Rectal smooth muscle tissue (tissue), 1 donor: ENCODE results near the gene NPEPL1.
"Not testable (repeated sequence)": the region's sequence is repeated elsewhere in the genome, so short reads cannot be mapped to it uniquely, and the experiment has no call there.

Source experiments
- H3K27ac ChIP-seq: one replicate; pipeline ENCODE4 v1.7.0; 2013; ENCODE audit warnings: low read depth, low read length, inconsistent platforms
- H3K27me3 ChIP-seq: one replicate; pipeline ENCODE4 v1.7.0; 2013; ENCODE audit warnings: low read length; ENCODE audit not compliant: control insufficient read depth, insufficient read depth
- H3K36me3 ChIP-seq: one replicate; pipeline ENCODE4 v1.7.0; 2013; ENCODE audit warnings: low read length; ENCODE audit not compliant: control insufficient read depth, insufficient read depth
- H3K4me1 ChIP-seq: one replicate; pipeline ENCODE4 v1.7.0; 2013; ENCODE audit warnings: low read length; ENCODE audit not compliant: control insufficient read depth, insufficient read depth
- H3K4me3 ChIP-seq: one replicate; pipeline ENCODE4 v1.7.0; 2013; ENCODE audit warnings: low read length
- H3K9ac ChIP-seq: one replicate; pipeline ENCODE4 v1.7.0; 2013; ENCODE audit warnings: low read length

NPEPL1 gene

DNA sequence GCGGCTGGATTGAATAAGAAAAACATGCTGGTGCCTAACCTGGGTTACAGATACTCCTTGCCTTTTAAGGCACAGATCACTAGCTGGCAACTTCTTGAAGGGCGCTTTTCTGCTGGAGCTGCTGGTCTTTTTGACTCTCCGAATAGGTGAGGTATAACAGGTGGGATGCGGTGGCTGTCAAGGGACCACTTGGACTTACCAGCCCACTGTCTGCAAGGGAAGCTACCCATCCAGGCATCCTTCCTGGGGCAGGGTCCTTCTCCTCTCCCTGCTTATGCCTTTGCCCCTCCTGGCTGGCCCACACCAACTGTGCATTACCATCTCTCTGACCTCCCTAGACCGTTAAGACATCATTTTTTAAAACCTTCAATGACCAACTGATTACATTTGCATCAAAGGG is 57.4 kb downstream of the NPEPL1 start:
- Histone ChIP-seq H3K9ac (no peak overlapping the region), H3K27ac (no peak overlapping the region), H3K36me3 (no peaks in the 10 kb centered on the region), H3K4me3 (no peak overlapping the region), H3K27me3 (peaks cover 2% of the 10 kb centered on the region), H3K4me1 (no peaks in the 10 kb centered on the region)

DNA sequence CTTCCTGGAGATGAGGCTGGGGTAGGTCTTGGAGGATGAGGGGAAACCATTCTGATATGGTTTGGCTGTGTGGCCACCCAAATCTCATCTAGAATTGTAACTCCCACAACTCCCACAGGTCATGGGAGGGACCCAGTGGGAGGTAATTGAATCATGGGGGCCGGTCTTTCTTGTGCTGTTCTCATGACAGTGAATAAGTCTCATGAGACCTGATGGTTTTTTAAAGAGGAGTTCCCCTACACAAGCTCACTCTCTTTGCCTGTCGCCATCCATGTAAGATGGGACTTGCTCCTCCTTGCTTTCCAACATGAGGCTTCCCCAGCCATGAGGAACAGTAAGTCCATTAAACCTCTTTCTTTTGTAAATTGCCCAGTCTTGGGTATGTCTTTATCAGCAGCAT is 58.1 kb downstream of the NPEPL1 start:
- not testable (repeated sequence) for H3K27ac ChIP-seq, H3K27me3 ChIP-seq, H3K36me3 ChIP-seq, H3K4me1 ChIP-seq, H3K4me3 ChIP-seq, H3K9ac ChIP-seq

DNA sequence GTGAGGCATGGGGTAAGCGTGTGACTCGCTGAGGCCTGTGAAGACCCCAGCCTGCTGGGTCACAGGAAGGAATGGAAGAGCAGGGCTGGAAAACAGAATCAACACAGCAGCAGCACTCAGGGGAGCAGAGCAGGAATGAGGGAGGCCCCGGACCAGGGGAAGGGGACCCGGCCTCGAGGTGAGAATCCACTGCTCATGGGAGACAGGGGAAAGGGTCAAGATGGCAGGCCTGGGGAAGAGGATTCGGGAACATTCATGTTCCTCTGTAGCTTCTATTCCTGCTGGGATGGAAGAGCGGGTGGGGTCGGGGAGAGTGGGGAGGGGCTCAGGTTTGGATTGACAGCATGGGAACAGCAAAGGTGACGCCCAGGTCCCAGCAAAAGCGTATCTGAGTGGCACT is 59.4 kb downstream of the NPEPL1 start:
- Histone ChIP-seq H3K27ac (no peak overlapping the region), H3K27me3 (peaks cover 2% of the 10 kb centered on the region), H3K36me3 (no peaks in the 10 kb centered on the region), H3K4me1 (no peaks in the 10 kb centered on the region), H3K9ac (no peak overlapping the region), H3K4me3 (no peak overlapping the region)

DNA sequence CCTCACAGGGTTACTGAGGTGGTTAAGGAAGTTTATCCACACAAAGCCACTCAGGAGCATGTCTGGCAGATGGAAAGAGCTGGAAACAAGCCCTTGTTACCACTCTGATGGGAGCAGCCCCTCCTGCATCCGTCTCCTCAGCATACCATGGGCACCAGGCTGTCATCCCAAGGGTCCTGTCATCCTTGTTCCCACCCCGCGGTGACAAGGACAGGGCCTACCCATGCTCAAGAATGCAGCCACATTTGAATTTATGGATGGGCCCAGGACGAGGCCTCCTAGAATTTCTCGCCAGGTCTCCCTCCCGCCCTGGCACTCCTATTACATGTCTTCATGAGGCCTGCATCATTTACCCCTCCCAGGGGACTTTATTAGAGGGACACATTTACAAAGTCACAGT is 60.0 kb downstream of the NPEPL1 start:
- H3K4me3 ChIP-seq: no peak overlapping the region
- H3K4me1 ChIP-seq: no peaks in the 10 kb centered on the region
- H3K27me3 ChIP-seq: peaks cover 2% of the 10 kb centered on the region
- no peak overlapping the region for H3K9ac ChIP-seq
- H3K27ac ChIP-seq: no peak overlapping the region
- no peaks in the 10 kb centered on the region for H3K36me3 ChIP-seq

DNA sequence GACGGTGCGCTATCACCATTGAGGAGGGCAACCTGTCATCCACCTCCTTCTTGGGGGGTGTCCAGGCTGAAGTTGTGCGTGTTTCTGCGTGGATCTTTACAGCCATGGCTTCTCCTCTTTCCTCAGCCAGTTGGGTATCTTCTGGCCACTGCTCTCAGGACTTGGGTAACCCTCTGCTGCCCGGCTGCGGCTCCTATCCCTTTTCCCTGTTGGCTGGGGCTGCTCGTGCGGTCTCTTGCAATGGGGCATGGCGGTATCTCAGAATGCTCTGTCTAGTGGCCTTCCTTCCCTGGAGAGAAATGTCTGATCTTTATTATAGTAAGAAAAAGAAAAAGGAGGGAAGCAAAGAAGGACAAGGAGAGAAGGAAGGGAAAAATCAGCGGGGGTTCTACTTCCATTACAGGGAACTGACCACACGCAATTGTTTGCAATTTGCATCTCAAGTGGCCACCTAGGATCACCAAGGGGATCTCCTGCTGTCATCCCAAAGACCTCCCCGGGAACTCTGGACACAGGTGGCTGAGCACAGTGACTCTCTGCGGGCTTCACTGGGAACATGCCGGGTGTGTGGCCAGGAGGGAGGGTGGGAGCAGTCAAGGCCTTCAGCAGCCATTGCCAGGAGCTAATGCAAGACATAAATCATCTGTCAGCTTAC is 60.8 kb downstream of the NPEPL1 start:
- Histone ChIP-seq H3K9ac (no peak overlapping the region), H3K27ac (no peak overlapping the region), H3K27me3 (peaks cover 2% of the 10 kb centered on the region)

DNA sequence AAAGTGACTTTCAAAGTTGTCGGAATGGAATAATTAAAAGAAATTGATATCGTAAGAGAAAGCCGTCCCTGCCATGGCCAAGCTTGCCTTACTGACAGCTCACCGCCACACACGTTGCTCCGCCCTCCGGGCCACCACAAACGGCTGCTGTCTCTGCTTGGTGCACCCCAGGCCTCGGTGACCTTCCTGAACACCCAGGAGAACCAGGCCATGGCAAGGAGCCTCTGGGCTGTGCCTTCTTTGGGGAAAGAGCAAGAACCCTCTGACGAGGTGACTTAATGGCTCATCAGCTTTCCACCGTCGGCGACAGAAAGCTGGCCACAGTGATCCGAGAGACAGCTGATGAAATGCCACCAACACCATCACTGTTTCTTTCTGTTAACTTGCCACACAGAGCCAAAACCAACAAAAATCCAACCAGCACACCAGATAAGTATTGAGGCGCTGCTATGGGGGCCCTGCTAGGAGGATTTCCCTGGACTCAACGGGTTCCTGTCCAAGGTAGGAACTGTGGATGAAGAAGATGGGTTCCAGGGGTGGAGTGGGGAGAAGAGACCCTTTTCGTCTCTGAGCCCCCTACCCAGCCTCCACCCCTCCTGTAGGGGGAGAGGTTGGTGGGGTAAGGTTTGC is 61.4 kb downstream of the NPEPL1 start:
- Histone ChIP-seq H3K4me3 (no peak overlapping the region), H3K36me3 (no peaks in the 10 kb centered on the region), H3K9ac (no peak overlapping the region), H3K27ac (no peak overlapping the region), H3K4me1 (no peaks in the 10 kb centered on the region), H3K27me3 (peaks cover 2% of the 10 kb centered on the region)

More for the DNA sequence above, 60.8 kb downstream of the NPEPL1 start:
- Histone ChIP-seq H3K36me3 (no peaks in the 10 kb centered on the region), H3K4me1 (no peaks in the 10 kb centered on the region), H3K4me3 (no peak overlapping the region)

DNA sequence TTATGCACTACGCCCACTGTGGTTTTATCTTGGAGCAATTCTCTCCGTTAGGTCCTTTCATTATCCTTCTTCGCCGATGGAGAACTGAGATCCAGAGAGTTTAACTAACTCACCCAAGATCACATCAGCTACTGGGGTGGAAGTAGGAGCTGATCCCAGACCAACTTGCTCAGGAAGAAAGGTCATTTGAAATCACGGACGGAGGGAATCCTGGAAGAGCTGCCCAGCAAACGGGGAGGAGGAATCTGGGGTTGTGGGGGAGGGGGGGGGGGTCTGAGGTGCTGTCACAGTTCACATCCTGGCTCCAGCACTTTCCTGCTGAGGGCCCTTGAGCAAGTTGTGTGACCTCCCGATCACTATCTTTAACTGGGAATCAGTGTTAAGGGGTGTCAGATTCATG is 62.0 kb downstream of the NPEPL1 start:
- Histone ChIP-seq H3K36me3 (no peaks in the 10 kb centered on the region), H3K27ac (no peak overlapping the region), H3K4me3 (no peak overlapping the region), H3K9ac (no peak overlapping the region), H3K27me3 (no peaks in the 10 kb centered on the region), H3K4me1 (no peaks in the 10 kb centered on the region)

DNA sequence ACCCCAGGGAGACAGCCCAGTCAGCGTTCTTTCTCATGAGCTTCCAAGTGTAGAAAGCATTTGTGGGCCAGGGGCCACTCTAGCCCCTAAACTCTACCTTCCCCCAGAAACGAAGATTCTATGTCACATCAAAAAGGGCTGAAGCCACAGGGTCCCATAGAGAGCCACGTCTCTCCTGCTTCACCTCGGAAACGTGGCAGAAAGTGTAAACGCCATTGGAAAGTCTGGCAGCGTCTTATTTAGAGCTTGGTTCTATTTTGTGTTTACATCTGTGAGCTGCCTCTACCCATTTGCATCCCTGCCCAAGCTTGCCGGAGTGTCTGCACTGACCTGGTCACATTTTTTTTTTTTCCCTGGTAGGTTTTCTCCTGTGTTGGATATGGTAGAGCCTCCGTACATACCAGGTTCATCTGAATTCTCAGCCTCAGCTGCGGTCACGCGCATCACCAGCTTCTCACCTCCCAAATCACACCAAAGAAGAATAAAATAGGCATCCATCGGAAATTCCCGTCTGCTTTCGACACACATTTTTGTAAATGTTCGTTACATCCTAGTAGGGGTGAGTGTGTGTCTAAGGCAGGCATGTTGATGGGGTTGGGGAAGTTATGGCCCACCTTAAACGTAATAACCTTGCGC is 62.6 kb downstream of the NPEPL1 start:
- Histone ChIP-seq H3K4me1 (no peaks in the 10 kb centered on the region), H3K27me3 (no peaks in the 10 kb centered on the region), H3K4me3 (no peak overlapping the region), H3K27ac (no peak overlapping the region), H3K9ac (no peak overlapping the region), H3K36me3 (no peaks in the 10 kb centered on the region)

DNA sequence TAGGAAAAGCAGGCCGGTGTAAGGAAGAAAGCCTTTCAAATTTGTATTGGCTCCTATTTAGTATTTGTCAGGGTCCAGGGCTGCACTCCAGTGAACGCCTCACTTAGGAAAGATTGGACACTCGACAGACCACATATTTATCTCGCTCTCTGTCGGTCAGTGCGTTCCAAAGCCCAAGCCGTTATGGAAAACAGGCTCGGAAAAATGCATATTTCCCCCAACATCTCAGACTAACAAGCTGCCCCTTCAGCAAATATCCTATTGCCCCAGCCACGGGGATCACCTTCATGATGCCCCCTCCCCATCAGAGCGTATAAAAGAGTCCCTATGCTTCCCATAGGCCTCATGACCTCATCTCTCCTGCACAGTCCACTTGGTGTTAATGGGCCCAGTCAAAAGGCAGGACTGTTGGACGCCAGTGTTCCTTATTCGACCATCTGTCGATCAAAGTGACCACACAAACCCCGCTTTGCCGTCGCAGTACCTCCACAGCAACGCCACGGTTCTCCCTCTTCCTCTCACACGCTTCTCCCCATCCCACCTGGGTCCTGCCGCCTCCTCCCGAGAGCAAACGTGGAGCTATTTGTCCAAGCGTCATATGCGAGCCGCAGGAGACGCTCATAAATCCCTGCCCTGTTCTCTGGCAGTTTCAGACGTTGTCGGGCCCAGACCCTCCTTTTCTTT is 63.3 kb downstream of the NPEPL1 start:
- Histone ChIP-seq H3K27me3 (no peaks in the 10 kb centered on the region), H3K9ac (no peak overlapping the region)

DNA sequence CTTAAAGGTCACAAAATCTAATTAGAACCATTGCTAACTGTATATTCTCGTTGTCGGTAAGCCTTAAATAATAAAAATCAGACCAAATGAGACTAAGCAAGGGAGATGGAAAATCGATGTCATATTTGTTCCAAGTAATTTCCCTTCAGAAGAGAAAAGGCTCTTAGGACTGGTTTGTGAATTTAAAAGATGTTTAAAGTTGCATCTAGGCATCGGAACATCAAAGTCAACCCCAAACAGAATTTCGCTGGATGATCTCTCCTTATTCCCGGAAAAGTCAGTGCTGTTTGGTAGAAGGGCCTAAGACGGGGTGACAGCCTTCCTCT is 63.8 kb downstream of the NPEPL1 start:
- H3K27me3 ChIP-seq: no peaks in the 10 kb centered on the region
- no peak overlapping the region for H3K4me3 ChIP-seq
- no peak overlapping the region for H3K27ac ChIP-seq
- H3K4me1 ChIP-seq: no peaks in the 10 kb centered on the region
- no peaks in the 10 kb centered on the region for H3K36me3 ChIP-seq
- no peak overlapping the region for H3K9ac ChIP-seq

More for the DNA sequence above, 63.3 kb downstream of the NPEPL1 start:
- Histone ChIP-seq H3K4me1 (no peaks in the 10 kb centered on the region), H3K27ac (no peak overlapping the region), H3K36me3 (no peaks in the 10 kb centered on the region), H3K4me3 (no peak overlapping the region)

DNA sequence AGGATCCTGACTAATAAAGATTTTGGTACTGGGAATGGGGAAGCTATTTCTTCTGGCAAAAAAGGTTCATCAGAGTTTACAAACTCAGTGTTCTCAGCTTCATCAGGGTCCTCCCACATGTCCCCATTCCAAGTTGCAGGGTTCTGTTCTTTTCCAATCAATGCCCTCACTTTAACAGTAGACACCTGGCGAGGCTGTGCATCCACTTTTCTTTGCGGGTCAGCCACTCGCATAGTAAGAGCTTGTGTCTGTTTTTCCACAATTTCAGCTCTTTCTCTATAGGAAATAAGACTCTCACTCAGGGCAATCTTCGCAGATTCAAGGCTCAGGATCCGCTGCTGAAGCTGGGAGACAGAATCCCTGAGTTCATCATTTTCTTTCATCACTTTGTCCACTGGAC is 65.0 kb downstream of the NPEPL1 start:
- not testable (repeated sequence) for H3K27me3 ChIP-seq, H3K27ac ChIP-seq

DNA sequence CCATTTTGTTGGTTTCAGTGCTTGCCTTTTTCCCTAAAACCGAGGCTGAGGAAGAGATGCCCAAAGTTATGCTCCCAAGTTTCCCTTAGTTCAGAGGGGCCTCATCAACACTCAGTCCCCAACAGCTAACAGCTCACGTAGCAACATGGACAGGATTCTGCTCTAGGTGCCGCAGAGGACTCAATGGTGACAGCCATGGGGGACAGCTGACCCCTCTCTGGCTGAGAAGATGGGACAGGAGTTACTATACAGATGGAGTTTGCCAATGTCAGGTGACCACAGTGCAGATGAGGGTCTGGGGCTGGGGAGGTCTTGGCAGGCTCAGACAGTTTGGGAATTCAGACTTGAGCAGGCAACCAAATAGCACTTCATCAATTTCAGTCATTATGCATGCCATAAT is 67.3 kb downstream of the NPEPL1 start:
- Histone ChIP-seq H3K4me1 (no peaks in the 10 kb centered on the region), H3K4me3 (no peak overlapping the region), H3K27ac (no peak overlapping the region), H3K36me3 (no peaks in the 10 kb centered on the region), H3K9ac (no peak overlapping the region), H3K27me3 (no peaks in the 10 kb centered on the region)

More for the DNA sequence above, 65.0 kb downstream of the NPEPL1 start:
- not testable (repeated sequence) for H3K4me1 ChIP-seq, H3K9ac ChIP-seq, H3K36me3 ChIP-seq, H3K4me3 ChIP-seq
